ENCODE results near the gene TAF8. TPM values are rescaled to one million over a fixed set of nuclear protein-coding genes. Genes with fewer than 3 reads are reported as not detected.

Gene TAF8
- total and polyA plus RNA-seq, 7 experiments from 2014 or later: 23.3 to 58.2 (median 47.2) TPM

- DNase-seq (no peak), ATAC-seq (no peak)
- ChIA-PET CTCF (interaction anchor here (0.6 kb wide), 1 partner anchor 110 kb away, joined by 3 read pairs; no protein-coding TSS in a partner anchor), POLR2A (no interaction called here)
- no peaks in the 10 kb centered on the region for H3K36me3 Mint-ChIP-seq
- H3K4me1 Mint-ChIP-seq: peaks cover 0 to 16% (median 9%) of the 10 kb centered on the region in 7 donors
- Histone ChIP-seq H3K36me3 (ENCODE audit: control insufficient read depth in 2 of 3, insufficient read depth in 3 of 3, low read length in 3 of 3) (no peaks in the 10 kb centered on the region), H3K4me1 (ENCODE audit: control insufficient read depth in 2 of 2, insufficient read depth in 2 of 2, low read length in 2 of 2) (peaks cover 0 to 4% of the 10 kb centered on the region in 2 donors), H3K27me3 (ENCODE audit: control insufficient read depth in 2 of 2, insufficient read depth in 2 of 2, low read length in 2 of 2) (no peaks in the 10 kb centered on the region), H3K27ac (ENCODE audit: low read depth, low read length) (no peak overlapping the region), H3K9me3 (ENCODE audit: control insufficient read depth in 2 of 3, low read length in 3 of 3) (no peaks in the 10 kb centered on the region), H3K4me3 (ENCODE audit: low read length) (no peak overlapping the region)
- peaks cover 0 to 7% (median 0%) of the 10 kb centered on the region in 5 donors for H3K27me3 Mint-ChIP-seq
- no peak overlapping the region for H3K27ac Mint-ChIP-seq
- H3K4me3 Mint-ChIP-seq: peak overlapping the region in 7 of 10 donors; percentile 12 to 68 (median 48)
- H3K9me3 Mint-ChIP-seq: peaks cover 0 to 2% (median 0%) of the 10 kb centered on the region in 11 donors
- intact Hi-C loops (cut with micrococcal nuclease): loop anchor here in 1 of 2 donors (10.0 kb wide), 1 partner anchor 438 kb away; no protein-coding TSS in a partner anchor
These were observed 56.0 kb downstream of the TAF8 start for GRCh38 chr6:42106112-42107023.

GRCh38 chr6:42108071-42108470 lies 57.7 kb downstream of the TAF8 start:
- no peaks in the 10 kb centered on the region for H3K36me3 Mint-ChIP-seq
- Histone ChIP-seq H3K27ac (ENCODE audit: low read depth, low read length) (no peak overlapping the region), H3K4me3 (ENCODE audit: low read length) (no peak overlapping the region), H3K4me1 (ENCODE audit: control insufficient read depth in 2 of 2, insufficient read depth in 2 of 2, low read length in 2 of 2) (peaks cover 0 to 4% of the 10 kb centered on the region in 2 donors), H3K27me3 (ENCODE audit: control insufficient read depth in 2 of 2, insufficient read depth in 2 of 2, low read length in 2 of 2) (no peaks in the 10 kb centered on the region), H3K9me3 (ENCODE audit: control insufficient read depth in 2 of 3, low read length in 3 of 3) (no peaks in the 10 kb centered on the region), H3K36me3 (ENCODE audit: control insufficient read depth in 2 of 3, insufficient read depth in 3 of 3, low read length in 3 of 3) (no peaks in the 10 kb centered on the region)
- peaks cover 0 to 2% (median 0%) of the 10 kb centered on the region in 11 donors for H3K9me3 Mint-ChIP-seq
- intact Hi-C loops (cut with micrococcal nuclease): loop anchor here in 1 of 2 donors (10.0 kb wide), 1 partner anchor 437 kb away; no protein-coding TSS in a partner anchor
- H3K27ac Mint-ChIP-seq: peak overlapping the region in 1 of 9 donors; percentile 81
- ChIA-PET POLR2A (no interaction called here), CTCF (interaction anchor here (1.3 kb wide), 1 partner anchor 9 kb away, joined by 4 read pairs; no protein-coding TSS in a partner anchor)
- ATAC-seq (no peak), DNase-seq (no peak)
- peak overlapping the region in 1 of 10 donors; percentile 9 for H3K4me3 Mint-ChIP-seq
- peaks cover 0 to 10% (median 0%) of the 10 kb centered on the region in 5 donors for H3K27me3 Mint-ChIP-seq
- peaks cover 0 to 16% (median 7%) of the 10 kb centered on the region in 7 donors for H3K4me1 Mint-ChIP-seq

- H3K36me3 Mint-ChIP-seq: no peaks in the 10 kb centered on the region
- Histone ChIP-seq H3K9me3 (ENCODE audit: control insufficient read depth in 2 of 3, low read length in 3 of 3) (no peaks in the 10 kb centered on the region), H3K27me3 (ENCODE audit: control insufficient read depth in 2 of 2, insufficient read depth in 2 of 2, low read length in 2 of 2) (no peaks in the 10 kb centered on the region), H3K27ac (ENCODE audit: low read depth, low read length) (no peak overlapping the region), H3K4me1 (ENCODE audit: control insufficient read depth in 2 of 2, insufficient read depth in 2 of 2, low read length in 2 of 2) (no peaks in the 10 kb centered on the region), H3K4me3 (ENCODE audit: low read length) (no peak overlapping the region), H3K36me3 (ENCODE audit: control insufficient read depth in 2 of 3, insufficient read depth in 3 of 3, low read length in 3 of 3) (no peaks in the 10 kb centered on the region)
- no peak overlapping the region for H3K4me3 Mint-ChIP-seq
- POLR2A ChIA-PET: no interaction called here
- no peak for ATAC-seq
- peaks cover 0 to 10% (median 5%) of the 10 kb centered on the region in 5 donors for H3K27me3 Mint-ChIP-seq
- H3K4me1 Mint-ChIP-seq: peaks cover 0 to 3% (median 0%) of the 10 kb centered on the region in 7 donors
- CTCF ChIA-PET: interaction anchor here (0.6 kb wide), 1 partner anchor 1241 kb away, joined by 6 read pairs; no protein-coding TSS in a partner anchor
- no peak for DNase-seq
- intact Hi-C loops (cut with micrococcal nuclease): no loop called here
- no peak overlapping the region for H3K27ac Mint-ChIP-seq
- peaks cover 0 to 2% (median 0%) of the 10 kb centered on the region in 11 donors for H3K9me3 Mint-ChIP-seq
These were observed 60.4 kb downstream of the TAF8 start for GRCh38 chr6:42110683-42111082.

DNA sequence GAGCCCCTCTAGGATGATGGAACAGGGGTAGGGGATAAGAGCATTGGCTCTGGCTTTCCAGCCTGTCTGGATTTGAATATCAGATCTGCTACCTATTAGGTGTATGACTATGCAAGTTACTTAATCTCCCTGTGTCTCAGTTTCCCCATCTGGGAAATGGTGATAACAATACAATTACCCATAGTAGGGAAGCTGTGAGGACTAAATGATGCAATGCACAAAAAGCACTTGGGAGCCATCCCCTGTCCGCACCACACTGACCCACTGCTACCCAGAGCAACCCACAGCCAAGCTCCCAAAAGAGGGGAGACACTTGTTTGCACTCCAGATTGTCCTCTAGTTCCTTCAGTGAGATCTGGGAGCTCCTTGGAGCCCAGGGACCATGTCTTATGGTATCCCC lies 62.0 kb downstream of the TAF8 start:
- H3K4me3 Mint-ChIP-seq: no peak overlapping the region
- DNase-seq: no peak
- no peaks in the 10 kb centered on the region for H3K36me3 ChIP-seq (ENCODE audit: control insufficient read depth in 2 of 3, insufficient read depth in 3 of 3, low read length in 3 of 3)
- no peaks in the 10 kb centered on the region for H3K27me3 ChIP-seq (ENCODE audit: control insufficient read depth in 2 of 2, insufficient read depth in 2 of 2, low read length in 2 of 2)
- peaks cover 0 to 1% (median 0%) of the 10 kb centered on the region in 7 donors for H3K4me1 Mint-ChIP-seq
- no peaks in the 10 kb centered on the region for H3K4me1 ChIP-seq (ENCODE audit: control insufficient read depth in 2 of 2, insufficient read depth in 2 of 2, low read length in 2 of 2)
- H3K9me3 Mint-ChIP-seq: peaks cover 0 to 2% (median 0%) of the 10 kb centered on the region in 11 donors
- intact Hi-C loops (cut with micrococcal nuclease): no loop called here
- CTCF ChIA-PET: interaction anchor here (0.6 kb wide), 1 partner anchor 423 kb away, joined by 7 read pairs; no protein-coding TSS in a partner anchor
- no peak overlapping the region for H3K27ac Mint-ChIP-seq
- no peak overlapping the region for H3K27ac ChIP-seq (ENCODE audit: low read depth, low read length)
- peaks cover 4 to 17% (median 6%) of the 10 kb centered on the region in 5 donors for H3K27me3 Mint-ChIP-seq
- no peak overlapping the region for H3K4me3 ChIP-seq (ENCODE audit: low read length)
- no peak for ATAC-seq
- no peaks in the 10 kb centered on the region for H3K36me3 Mint-ChIP-seq
- H3K9me3 ChIP-seq (ENCODE audit: control insufficient read depth in 2 of 3, low read length in 3 of 3): no peaks in the 10 kb centered on the region
- POLR2A ChIA-PET: no interaction called here

- no peaks in the 10 kb centered on the region for H3K36me3 ChIP-seq (ENCODE audit: control insufficient read depth in 2 of 3, insufficient read depth in 3 of 3, low read length in 3 of 3)
- H3K27me3 ChIP-seq (ENCODE audit: control insufficient read depth in 2 of 2, insufficient read depth in 2 of 2, low read length in 2 of 2): no peaks in the 10 kb centered on the region
- H3K9me3 Mint-ChIP-seq: peaks cover 0 to 2% (median 0%) of the 10 kb centered on the region in 11 donors
- ChIA-PET POLR2A (no interaction called here), CTCF (interaction anchor here (0.7 kb wide), 1 partner anchor 11 kb away, joined by 3 read pairs; no protein-coding TSS in a partner anchor)
- H3K4me3 ChIP-seq (ENCODE audit: low read length): no peak overlapping the region
- H3K27ac Mint-ChIP-seq: no peak overlapping the region
- ATAC-seq (no peak), DNase-seq (no peak)
- H3K36me3 Mint-ChIP-seq: no peaks in the 10 kb centered on the region
- H3K27me3 Mint-ChIP-seq: peaks cover 4 to 17% (median 6%) of the 10 kb centered on the region in 5 donors
- H3K27ac ChIP-seq (ENCODE audit: low read depth, low read length): no peak overlapping the region
- no peak overlapping the region for H3K4me3 Mint-ChIP-seq
- H3K4me1 ChIP-seq (ENCODE audit: control insufficient read depth in 2 of 2, insufficient read depth in 2 of 2, low read length in 2 of 2): no peaks in the 10 kb centered on the region
- peaks cover 0 to 1% (median 0%) of the 10 kb centered on the region in 7 donors for H3K4me1 Mint-ChIP-seq
- intact Hi-C loops (cut with micrococcal nuclease): no loop called here
- no peaks in the 10 kb centered on the region for H3K9me3 ChIP-seq (ENCODE audit: control insufficient read depth in 2 of 3, low read length in 3 of 3)
These were observed 63.8 kb downstream of the TAF8 start for GRCh38 chr6:42113936-42114636.

- ATAC-seq (no peak), DNase-seq (no peak)
- Mint-ChIP-seq H3K36me3 (no peaks in the 10 kb centered on the region), H3K4me3 (no peak overlapping the region), H3K27ac (no peak overlapping the region), H3K9me3 (no peaks in the 10 kb centered on the region), H3K4me1 (no peaks in the 10 kb centered on the region), H3K27me3 (peaks cover 4 to 10% (median 6%) of the 10 kb centered on the region in 5 donors)
- no peak overlapping the region for H3K4me3 ChIP-seq (ENCODE audit: low read length)
- ChIA-PET POLR2A (no interaction called here), CTCF (no interaction called here)
- intact Hi-C loops (cut with micrococcal nuclease): no loop called here
- H3K4me1 ChIP-seq (ENCODE audit: control insufficient read depth in 2 of 2, insufficient read depth in 2 of 2, low read length in 2 of 2): no peaks in the 10 kb centered on the region
- H3K9me3 ChIP-seq (ENCODE audit: control insufficient read depth in 2 of 3, low read length in 3 of 3): no peaks in the 10 kb centered on the region
- H3K36me3 ChIP-seq (ENCODE audit: control insufficient read depth in 2 of 3, insufficient read depth in 3 of 3, low read length in 3 of 3): no peaks in the 10 kb centered on the region
- no peaks in the 10 kb centered on the region for H3K27me3 ChIP-seq (ENCODE audit: control insufficient read depth in 2 of 2, insufficient read depth in 2 of 2, low read length in 2 of 2)
- no peak overlapping the region for H3K27ac ChIP-seq (ENCODE audit: low read depth, low read length)
These were observed 67.5 kb downstream of the TAF8 start for GRCh38 chr6:42117843-42118161.

All from naive thymus-derived CD4-positive, alpha-beta T cell (primary cell).